Panc1 (cell line): ENCODE measurements around the gene TICAM2. TPM values are rescaled to one million over a fixed set of nuclear protein-coding genes. Genes with fewer than 3 reads are reported as not detected.

Experiments
- ATAC-seq: fragments of 200-7000 bp; cut with Tn5 transposase; 2 replicates; pipeline ENCODE4 v1.9.1; 2020; ENCODE audit warnings: mild to moderate bottlenecking, moderate library complexity
- BruUV-seq: library from RNA; stranded (reverse); fragments of 400-500 nt; replicated peaks from 2 replicates; lab custom pipeline; 2021; lab: Mats Ljungman, UMichigan
- CTCF ChIA-PET: fragments of 300-600 bp; sonication (Branson Sonifier 250); formaldehyde crosslinking; loops from one replicate; lab custom pipeline; 2022; ENCODE audit warnings: antibody characterized with exemption; lab: Charles Lee
- POLR2A ChIA-PET: fragments of 300-600 bp; sonication (Branson Sonifier 250); formaldehyde crosslinking; loops from one replicate; lab custom pipeline; 2022; ENCODE audit warnings: antibody characterized with exemption; lab: Charles Lee
- DNase-seq: peaks from one replicate; pipeline ENCODE4 v3.0.0-alpha.2; 2010; ENCODE audit warnings: low read depth, low spot score
- H3K27ac ChIP-seq: 2 replicates; pipeline ENCODE4 v1.5.1; 2011; ENCODE audit warnings: mild to moderate bottlenecking, low read length, inconsistent platforms
- H3K27me3 ChIP-seq: fragments of 200-500 bp; sonication (Bioruptor generic); 2 replicates; pipeline ENCODE4 v1.6.0; 2014; ENCODE audit warnings: low read length, inconsistent platforms; ENCODE audit not compliant: control insufficient read depth, insufficient read depth
- H3K36me3 ChIP-seq: fragments of 200-500 bp; sonication (Bioruptor generic); 2 replicates; pipeline ENCODE4 v1.5.1; 2014; ENCODE audit warnings: inconsistent platforms, mild to moderate bottlenecking, low read length, moderate library complexity; ENCODE audit not compliant: control insufficient read depth, insufficient read depth
- H3K4me1 ChIP-seq: 2 replicates; pipeline ENCODE4 v1.5.1; 2011; ENCODE audit warnings: inconsistent platforms, mild to moderate bottlenecking, low read length, moderate library complexity; ENCODE audit not compliant: control insufficient read depth, insufficient read depth
- H3K4me3 ChIP-seq, 2 experiments: 2 replicates each; pipeline ENCODE4 v1.5.1; 2011 to 2012; ENCODE audit warnings: low read depth in 2 of 2, low read length in 2 of 2, mild to moderate bottlenecking in 2 of 2, inconsistent platforms in 1 of 2, moderate library complexity in 1 of 2
- H3K9me3 ChIP-seq: fragments of 200-500 bp; sonication (Bioruptor generic); 2 replicates; pipeline ENCODE4 v1.5.1; 2014; ENCODE audit warnings: low read depth, mild to moderate bottlenecking, inconsistent platforms, low read length, moderate library complexity; ENCODE audit not compliant: control insufficient read depth, insufficient read depth
- CTCF ChIP-seq: fragments of 450-650 bp; IDR thresholded peaks from 2 replicates; pipeline ENCODE4 v1.5.1; 2017; ENCODE audit warnings: mild to moderate bottlenecking
- POLR2AphosphoS5 ChIP-seq: IDR thresholded peaks from 2 replicates; pipeline ENCODE4 v1.6.1; 2012; ENCODE audit warnings: mild to moderate bottlenecking, low read depth, low read length, moderate library complexity
- SIN3A ChIP-seq: IDR thresholded peaks from 2 replicates; pipeline ENCODE4 v1.6.1; 2012; ENCODE audit warnings: low read depth, mild to moderate bottlenecking, low read length, moderate library complexity, borderline replicate concordance; ENCODE audit not compliant: insufficient read depth
- TCF7L2 ChIP-seq: IDR thresholded peaks from 2 replicates; pipeline ENCODE4 v1.6.1; 2011; ENCODE audit warnings: mild to moderate bottlenecking, low read depth, low read length, inconsistent platforms
- in situ Hi-C: cut with HindIII; loops from 2 replicates; pipeline ENCODE4 v1.10.0; 2016; ENCODE audit warnings: low sequenced_read_pairs, low pct_unique_long_range_greater_than_20kb
- intact Hi-C: fragments of 100-400 bp; cut with micrococcal nuclease; formaldehyde crosslinking; loops from one replicate; pipeline ENCODE4 v1.10.0; 2022; ENCODE audit not compliant: unreplicated experiment
- total RNA-seq: library from RNA; stranded (reverse); gene quantifications from one replicate; pipeline ENCODE4 v1.2.1, GENCODE V29; 2021; ENCODE audit not compliant: unreplicated experiment
- TF ChIP-seq, protein P1 (sequence below), 2 experiments: IDR thresholded peaks; 2 replicates each; pipeline ENCODE4 v1.6.1; 2011 to 2012; ENCODE audit warnings: low read depth in 2 of 2, control low read depth in 1 of 2, low read length in 1 of 2, mild to moderate bottlenecking in 1 of 2, moderate library complexity in 1 of 2; ENCODE audit not compliant: insufficient read depth in 1 of 2

TICAM2 gene
- total RNA-seq, 1 experiment from 2014 or later: 1.6 TPM

- no TSS peak for BruUV-seq
- H3K4me1 ChIP-seq: no peaks in the 10 kb centered on the region
- ATAC-seq (no peak), DNase-seq (no peak)
- no peaks in the 10 kb centered on the region for H3K27me3 ChIP-seq
- ChIA-PET POLR2A (no interaction called here), CTCF (no interaction called here)
- intact Hi-C loops: no loop called here
- no peak overlapping the region for H3K4me3 ChIP-seq
- no peaks in the 10 kb centered on the region for H3K9me3 ChIP-seq
- no peaks in the 10 kb centered on the region for H3K36me3 ChIP-seq
- in situ Hi-C loops: no loop called here
- H3K27ac ChIP-seq: no peak overlapping the region
- TF ChIP-seq CTCF: no peak
- TF ChIP-seq, protein P1, sequence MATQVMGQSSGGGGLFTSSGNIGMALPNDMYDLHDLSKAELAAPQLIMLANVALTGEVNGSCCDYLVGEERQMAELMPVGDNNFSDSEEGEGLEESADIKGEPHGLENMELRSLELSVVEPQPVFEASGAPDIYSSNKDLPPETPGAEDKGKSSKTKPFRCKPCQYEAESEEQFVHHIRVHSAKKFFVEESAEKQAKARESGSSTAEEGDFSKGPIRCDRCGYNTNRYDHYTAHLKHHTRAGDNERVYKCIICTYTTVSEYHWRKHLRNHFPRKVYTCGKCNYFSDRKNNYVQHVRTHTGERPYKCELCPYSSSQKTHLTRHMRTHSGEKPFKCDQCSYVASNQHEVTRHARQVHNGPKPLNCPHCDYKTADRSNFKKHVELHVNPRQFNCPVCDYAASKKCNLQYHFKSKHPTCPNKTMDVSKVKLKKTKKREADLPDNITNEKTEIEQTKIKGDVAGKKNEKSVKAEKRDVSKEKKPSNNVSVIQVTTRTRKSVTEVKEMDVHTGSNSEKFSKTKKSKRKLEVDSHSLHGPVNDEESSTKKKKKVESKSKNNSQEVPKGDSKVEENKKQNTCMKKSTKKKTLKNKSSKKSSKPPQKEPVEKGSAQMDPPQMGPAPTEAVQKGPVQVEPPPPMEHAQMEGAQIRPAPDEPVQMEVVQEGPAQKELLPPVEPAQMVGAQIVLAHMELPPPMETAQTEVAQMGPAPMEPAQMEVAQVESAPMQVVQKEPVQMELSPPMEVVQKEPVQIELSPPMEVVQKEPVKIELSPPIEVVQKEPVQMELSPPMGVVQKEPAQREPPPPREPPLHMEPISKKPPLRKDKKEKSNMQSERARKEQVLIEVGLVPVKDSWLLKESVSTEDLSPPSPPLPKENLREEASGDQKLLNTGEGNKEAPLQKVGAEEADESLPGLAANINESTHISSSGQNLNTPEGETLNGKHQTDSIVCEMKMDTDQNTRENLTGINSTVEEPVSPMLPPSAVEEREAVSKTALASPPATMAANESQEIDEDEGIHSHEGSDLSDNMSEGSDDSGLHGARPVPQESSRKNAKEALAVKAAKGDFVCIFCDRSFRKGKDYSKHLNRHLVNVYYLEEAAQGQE (IDR thresholded peaks at IDR 0.05; ENCODE audit: insufficient read depth in 1 of 2, low read depth in 2 of 2, low read length in 1 of 2): no peak
- no peak for TF ChIP-seq SIN3A
- no peak for TF ChIP-seq POLR2AphosphoS5
- no peak for TF ChIP-seq TCF7L2
Observed at GRCh38 chr5:115555084-115555633, 47.1 kb downstream of the TICAM2 start.

DNA sequence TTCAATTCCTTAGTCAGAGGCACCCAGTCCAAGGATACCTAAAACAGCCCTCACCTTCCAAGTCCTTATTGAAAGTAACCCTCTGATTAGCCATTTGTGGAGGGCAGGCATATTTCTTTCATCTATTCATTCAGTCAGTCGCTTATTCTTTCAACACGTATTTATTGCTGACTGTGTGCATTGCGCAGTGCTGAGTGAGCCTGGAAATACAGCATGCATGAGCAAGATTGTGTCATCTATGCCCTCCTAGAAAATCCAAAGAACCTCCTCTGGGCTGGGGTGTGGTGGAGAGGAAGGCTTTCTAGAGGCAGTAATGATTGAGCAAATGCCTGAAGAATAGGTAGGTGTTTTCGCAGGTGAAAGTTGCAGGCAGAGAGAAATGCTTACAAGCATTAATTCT is 49.2 kb downstream of the TICAM2 start:
- DNase-seq (no peak), ATAC-seq (no peak)
- no peaks in the 10 kb centered on the region for H3K9me3 ChIP-seq
- in situ Hi-C loops: no loop called here
- ChIA-PET POLR2A (no interaction called here), CTCF (no interaction called here)
- H3K27me3 ChIP-seq: no peaks in the 10 kb centered on the region
- H3K27ac ChIP-seq: no peak overlapping the region
- no peak overlapping the region for H3K4me3 ChIP-seq
- no peaks in the 10 kb centered on the region for H3K36me3 ChIP-seq
- intact Hi-C loops: no loop called here
- BruUV-seq: no TSS peak
- no peaks in the 10 kb centered on the region for H3K4me1 ChIP-seq
- TF ChIP-seq SIN3A (no peak), TCF7L2 (no peak), CTCF (no peak), POLR2AphosphoS5 (no peak)
- TF ChIP-seq, protein P1 (IDR thresholded peaks at IDR 0.05; ENCODE audit: insufficient read depth in 1 of 2, low read depth in 2 of 2, low read length in 1 of 2): no peak
